ENCODE measurements around the gene ARL6IP4. TPM values are rescaled to one million over a fixed set of nuclear protein-coding genes. Genes with fewer than 3 reads are reported as not detected.

ARL6IP4 gene
- total RNA-seq, 1 experiment from 2014 or later = 133 TPM

- H3K36me3 Mint-ChIP-seq = 0 out of 2 replicates have a peak, but pooled peaks cover 4% of the 10 kb centered on the region
- TF ChIP-seq ZMAT4 (CRISPR knock-in tag; IDR thresholded peaks at IDR 0.05) (no peak), CREB1 (CRISPR knock-in tag; IDR thresholded peaks at IDR 0.05) (no peak), FOXK1 (CRISPR knock-in tag; IDR thresholded peaks at IDR 0.05) (no peak), PREB (CRISPR knock-in tag; IDR thresholded peaks at IDR 0.05; ENCODE audit: borderline replicate concordance) (no peak), FOXP1 (CRISPR knock-in tag; IDR thresholded peaks at IDR 0.05; ENCODE audit: borderline replicate concordance) (no peak), ZNF219 (CRISPR knock-in tag; IDR thresholded peaks at IDR 0.05; ENCODE audit: borderline replicate concordance) (no peak), NFATC4 (CRISPR knock-in tag; IDR thresholded peaks at IDR 0.05) (no peak), TP53 (CRISPR knock-in tag; IDR thresholded peaks at IDR 0.05) (no peak), ARID4B (CRISPR knock-in tag; IDR thresholded peaks at IDR 0.05; ENCODE audit: borderline replicate concordance) (no peak), EMX1 (CRISPR knock-in tag; IDR thresholded peaks at IDR 0.05) (no peak), NR3C1 (CRISPR knock-in tag; conservative IDR thresholded peaks at IDR 0.05; ENCODE audit: low read depth) (no peak), MXD4 (CRISPR knock-in tag; IDR thresholded peaks at IDR 0.05; ENCODE audit: borderline replicate concordance) (no peak), USF1 (CRISPR knock-in tag; IDR thresholded peaks at IDR 0.05) (no peak), ZNF423 (CRISPR knock-in tag; IDR thresholded peaks at IDR 0.05) (no peak), GABPB1 (CRISPR knock-in tag; IDR thresholded peaks at IDR 0.05) (no peak), ZNF263 (CRISPR knock-in tag; IDR thresholded peaks at IDR 0.05; ENCODE audit: low read depth) (no peak)
- no peaks in the 10 kb centered on the region for H3K27me3 Mint-ChIP-seq (ENCODE audit: low read depth)
- H3K27ac Mint-ChIP-seq = no peak overlapping the region
- no peak overlapping the region for H3K4me3 Mint-ChIP-seq
- peaks cover 22% of the 10 kb centered on the region for H3K4me1 Mint-ChIP-seq
- DNase-seq (ENCODE audit: low spot score) (no peak), ATAC-seq (no peak)
- no peaks in the 10 kb centered on the region for H3K9me3 Mint-ChIP-seq
- CTCF ChIA-PET = interaction anchor here (0.6 to 1.9 kb wide), 4 partner anchors 11 to 260 kb away, joined by 3 to 4 read pairs (median 4); no protein-coding TSS in a partner anchor
- POLR2A ChIA-PET = no interaction called here
Measured at GRCh38 chr12:122978507-122978955, 1.9 kb upstream of the ARL6IP4 start.

GRCh38 chr12:122979001-122979907, 1.2 kb upstream of the ARL6IP4 start:
- POLR2A ChIA-PET = no interaction called here

More at GRCh38 chr12:122979001-122979907, 1.2 kb upstream of the ARL6IP4 start:
- Mint-ChIP-seq H3K27ac (no peak overlapping the region), H3K36me3 (0 out of 2 replicates have a peak, but pooled peaks cover 4% of the 10 kb centered on the region), H3K4me1 (peaks cover 24% of the 10 kb centered on the region), H3K27me3 (ENCODE audit: low read depth) (no peaks in the 10 kb centered on the region), H3K4me3 (peak overlapping the region; percentile 87), H3K9me3 (no peaks in the 10 kb centered on the region)
- CTCF ChIA-PET = interaction anchor here (1.4 to 1.9 kb wide), 3 partner anchors 10 to 259 kb away, joined by 4 read pairs; no protein-coding TSS in a partner anchor
- DNase-seq (ENCODE audit: low spot score) (no peak), ATAC-seq (no peak)
- TF ChIP-seq EMX1 (CRISPR knock-in tag; IDR thresholded peaks at IDR 0.05) (no peak), CREM (CRISPR knock-in tag; IDR thresholded peaks at IDR 0.05) (0 out of 2 replicates have a peak, but pooled peaks have one; percentile 3)

Measured in WTC11 (cell line).